Lower leg skin (tissue), 4 donors: ENCODE measurements around the gene ZNF555. TPM values are rescaled to one million over a fixed set of nuclear protein-coding genes. Genes with fewer than 3 reads are reported as not detected.

Experiments
- DNase-seq, 2 donors: peaks; one replicate each; pipeline ENCODE4 v3.0.0-alpha.2; 2019; ENCODE audit warnings: low spot score in 2 of 2
- H3K4me3 ChIP-seq: fragments of 200-600 bp; sonication (generic); 2 replicates; pipeline ENCODE4 v1.5.1; 2017; ENCODE audit warnings: mild to moderate bottlenecking, low read depth; ENCODE audit not compliant: poor library complexity, severe bottlenecking
- POLR2A ChIP-seq, 2 donors: fragments of 450-650 bp; IDR thresholded peaks; one replicate each; pipeline ENCODE4 v1.6.1; 2016 to 2017; ENCODE audit warnings: antibody characterized with exemption in 2 of 2, mild to moderate bottlenecking in 1 of 2, moderate library complexity in 1 of 2
- WGBS, 2 donors: methylation state at CpG; one replicate each; pipeline ENCODE4 v1.1.5; 2018; 5-methylcytosine and 5-hydroxymethylcytosine counted together
- intact Hi-C: fragments of 100-400 bp; cut with DNase I; formaldehyde crosslinking; loops from one replicate; pipeline ENCODE4 v1.15.0; 2023; ENCODE audit warnings: low total_unique reads
- total RNA-seq, 4 donors: library from RNA; depleted of rRNA; stranded (reverse); fragments of >200 nt; gene quantifications; one replicate each; pipeline ENCODE4 v1.1.0, GENCODE V29; 2016
- TF ChIP-seq, protein P1 (sequence below), 3 donors: fragments of 450-650 bp; IDR thresholded peaks; one replicate each; pipeline ENCODE4 v1.5.1; 2016; ENCODE audit warnings: antibody characterized with exemption in 3 of 3, mild to moderate bottlenecking in 3 of 3, moderate library complexity in 2 of 3

ZNF555 gene
- total RNA-seq, 4 donors from 2014 or later: 2.4 to 5.5 (median 3.6) TPM

DNA sequence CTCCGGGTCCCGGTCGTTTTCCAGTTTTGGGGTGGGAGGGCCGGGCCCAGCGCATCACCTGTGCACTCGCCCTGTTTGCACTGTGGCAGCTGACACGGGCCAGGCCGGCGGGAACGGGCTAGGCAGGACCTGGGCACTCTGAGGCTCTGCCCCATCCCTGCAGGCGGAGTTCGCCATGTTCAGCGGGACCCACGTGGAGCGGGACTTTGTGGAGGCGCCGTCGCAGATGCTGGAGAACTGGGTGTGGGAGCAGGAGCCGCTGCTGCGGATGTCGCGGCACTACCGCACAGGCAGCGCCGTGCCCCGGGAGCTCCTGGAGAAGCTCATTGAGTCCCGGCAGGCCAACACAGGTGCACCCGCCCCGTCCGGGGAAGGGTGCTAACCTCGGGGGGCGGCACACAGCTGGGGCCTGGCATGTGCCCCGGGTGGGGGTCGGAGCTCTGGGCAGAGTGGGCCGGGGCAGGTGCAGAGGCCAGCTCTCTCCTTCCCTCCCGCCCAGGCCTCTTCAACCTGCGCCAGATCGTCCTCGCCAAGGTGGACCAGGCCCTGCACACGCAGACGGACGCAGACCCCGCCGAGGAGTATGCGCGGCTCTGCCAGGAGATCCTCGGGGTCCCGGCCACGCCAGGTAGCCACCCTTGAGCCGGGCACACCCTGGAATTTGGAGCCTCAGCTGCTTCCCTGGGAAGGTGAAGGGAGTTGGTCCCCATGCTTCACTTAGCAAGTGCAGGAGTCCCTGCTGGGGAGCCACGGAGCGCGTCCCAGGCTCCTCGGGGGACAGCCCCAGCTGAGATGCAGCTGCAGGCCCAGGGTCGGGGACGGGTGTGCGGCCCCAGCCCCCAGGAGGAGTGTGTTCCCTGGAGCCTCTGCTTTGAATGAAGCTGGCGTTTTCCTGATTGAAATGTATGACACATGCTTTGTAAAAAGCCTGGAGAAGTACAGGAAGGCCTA is 30.9 kb upstream of the ZNF555 start:
- TF ChIP-seq, protein P1, sequence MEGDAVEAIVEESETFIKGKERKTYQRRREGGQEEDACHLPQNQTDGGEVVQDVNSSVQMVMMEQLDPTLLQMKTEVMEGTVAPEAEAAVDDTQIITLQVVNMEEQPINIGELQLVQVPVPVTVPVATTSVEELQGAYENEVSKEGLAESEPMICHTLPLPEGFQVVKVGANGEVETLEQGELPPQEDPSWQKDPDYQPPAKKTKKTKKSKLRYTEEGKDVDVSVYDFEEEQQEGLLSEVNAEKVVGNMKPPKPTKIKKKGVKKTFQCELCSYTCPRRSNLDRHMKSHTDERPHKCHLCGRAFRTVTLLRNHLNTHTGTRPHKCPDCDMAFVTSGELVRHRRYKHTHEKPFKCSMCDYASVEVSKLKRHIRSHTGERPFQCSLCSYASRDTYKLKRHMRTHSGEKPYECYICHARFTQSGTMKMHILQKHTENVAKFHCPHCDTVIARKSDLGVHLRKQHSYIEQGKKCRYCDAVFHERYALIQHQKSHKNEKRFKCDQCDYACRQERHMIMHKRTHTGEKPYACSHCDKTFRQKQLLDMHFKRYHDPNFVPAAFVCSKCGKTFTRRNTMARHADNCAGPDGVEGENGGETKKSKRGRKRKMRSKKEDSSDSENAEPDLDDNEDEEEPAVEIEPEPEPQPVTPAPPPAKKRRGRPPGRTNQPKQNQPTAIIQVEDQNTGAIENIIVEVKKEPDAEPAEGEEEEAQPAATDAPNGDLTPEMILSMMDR (IDR thresholded peaks at IDR 0.05): no peak
- TF ChIP-seq POLR2A (IDR thresholded peaks at IDR 0.05): no peak
- DNase-seq: no peak
- WGBS, 2 donors: 92 to 93% methylated on average over 30 to 56 of the region's 58 CpGs
- H3K4me3 ChIP-seq: no peak overlapping the region
- intact Hi-C loops: no loop called here

GRCh38 chr19:2811221-2811722 is 30.0 kb upstream of the ZNF555 start:
- intact Hi-C loops: no loop called here
- TF ChIP-seq, protein P1 (IDR thresholded peaks at IDR 0.05): no peak
- no peak for TF ChIP-seq POLR2A (IDR thresholded peaks at IDR 0.05)
- no peak overlapping the region for H3K4me3 ChIP-seq
- WGBS, 2 donors: 95 to 97% methylated on average over 20 of the region's 20 CpGs
- DNase-seq: no peak

GRCh38 chr19:2811735-2812413 is 29.4 kb upstream of the ZNF555 start:
- WGBS, 2 donors: 92 to 93% methylated on average over 25 to 26 of the region's 34 CpGs
- intact Hi-C loops: no loop called here
- no peak for DNase-seq
- TF ChIP-seq POLR2A (IDR thresholded peaks at IDR 0.05): no peak
- TF ChIP-seq, protein P1 (IDR thresholded peaks at IDR 0.05): no peak
- no peak overlapping the region for H3K4me3 ChIP-seq

DNA sequence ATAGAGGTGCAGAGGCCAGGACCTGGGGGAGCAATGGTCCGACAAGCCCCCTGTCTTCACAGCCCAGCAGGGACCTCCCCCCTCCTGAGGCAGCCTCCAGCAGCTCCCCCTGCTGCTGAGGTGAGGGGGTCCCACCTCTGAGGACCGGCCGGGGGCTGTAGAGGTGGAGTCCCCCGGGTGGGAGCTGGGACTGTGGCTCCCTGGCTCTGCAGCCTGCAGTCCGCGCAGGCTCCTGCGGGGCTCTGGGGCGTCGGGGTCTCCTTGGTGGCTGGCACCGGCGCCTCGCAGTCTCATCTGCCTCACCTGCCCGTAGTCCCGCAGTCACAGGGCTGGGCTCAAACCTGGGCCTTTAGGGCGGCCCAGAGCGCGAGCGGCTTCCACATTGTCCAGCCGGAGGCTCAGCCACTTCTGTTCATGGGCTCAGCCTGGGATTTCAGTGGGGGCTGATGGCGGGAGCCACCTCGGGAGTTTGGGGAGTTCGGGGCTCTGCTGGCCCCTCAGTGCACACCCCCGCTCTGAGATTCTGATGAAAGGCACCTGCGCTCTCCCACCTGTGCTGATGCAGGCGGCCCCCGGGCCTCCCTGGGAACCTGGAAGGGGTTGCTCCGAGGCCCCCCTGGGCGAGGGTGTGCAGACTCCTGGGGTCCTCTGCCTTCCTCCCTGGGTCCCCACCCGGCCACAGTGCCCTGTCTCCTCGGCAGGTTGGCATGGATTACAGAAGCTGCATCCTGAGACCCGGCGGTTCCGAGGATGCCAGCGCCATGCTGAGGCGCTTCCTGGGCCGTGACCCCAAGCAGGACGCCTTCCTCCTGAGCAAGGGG is 28.7 kb upstream of the ZNF555 start:
- no peak for DNase-seq
- WGBS, 2 donors: 90 to 94% methylated on average over 16 to 32 of the region's 37 CpGs
- TF ChIP-seq, protein P1 (IDR thresholded peaks at IDR 0.05): no peak
- no peak for TF ChIP-seq POLR2A (IDR thresholded peaks at IDR 0.05)
- intact Hi-C loops: no loop called here
- no peak overlapping the region for H3K4me3 ChIP-seq
